Muscle of back (tissue), 11 donors: ENCODE results near the gene RGS19. TPM values are rescaled to one million over a fixed set of nuclear protein-coding genes. Genes with fewer than 3 reads are reported as not detected.

Experiments
- DNase-seq, 3 donors: peaks; one replicate each; pipeline versions ENCODE4 v3.0.0 to v3.0.0-alpha.2; 2013
- polyA plus RNA-seq, 10 donors: library from polyadenylated mRNA; unstranded; fragments of 120-200 nt; gene quantifications; one replicate each; pipeline ENCODE4 v1.2.1, GENCODE V29; 2013; ENCODE audit not compliant: insufficient read length in 10 of 10

RGS19 gene
- polyA plus RNA-seq, 10 donors: 4.4 to 10.2 (median 5.6) TPM

DNA sequence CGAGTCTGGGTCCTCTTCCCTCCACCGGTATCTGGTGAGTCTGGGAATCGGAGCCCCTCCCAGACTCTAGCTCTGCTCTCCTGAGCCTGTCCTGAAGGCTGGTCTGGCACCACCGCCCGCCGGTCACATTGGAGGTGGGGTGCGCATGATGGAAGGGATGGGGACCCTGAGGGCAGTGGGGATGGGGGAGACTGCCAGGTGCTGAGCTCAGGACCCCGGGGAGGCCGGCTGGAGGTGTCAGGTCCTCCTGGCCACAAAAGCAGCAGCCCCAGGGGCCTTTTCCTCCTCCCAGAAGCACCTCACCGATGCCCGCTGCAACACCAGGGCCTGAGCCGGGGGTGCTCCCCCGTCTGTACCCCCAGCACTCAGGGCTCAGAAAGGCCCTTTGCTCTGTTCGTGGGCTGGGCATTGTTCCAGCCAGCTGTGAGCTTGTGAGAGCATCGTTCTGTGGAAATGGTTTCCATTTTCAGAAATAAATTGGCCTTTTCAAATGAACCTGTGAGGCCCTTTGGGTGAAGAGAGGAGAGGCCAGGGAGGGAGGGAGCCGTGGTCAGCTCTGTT is 30.6 kb upstream of the RGS19 start:
- peak in 2 of 3 donors; percentile 23 to 55 for DNase-seq

DNA sequence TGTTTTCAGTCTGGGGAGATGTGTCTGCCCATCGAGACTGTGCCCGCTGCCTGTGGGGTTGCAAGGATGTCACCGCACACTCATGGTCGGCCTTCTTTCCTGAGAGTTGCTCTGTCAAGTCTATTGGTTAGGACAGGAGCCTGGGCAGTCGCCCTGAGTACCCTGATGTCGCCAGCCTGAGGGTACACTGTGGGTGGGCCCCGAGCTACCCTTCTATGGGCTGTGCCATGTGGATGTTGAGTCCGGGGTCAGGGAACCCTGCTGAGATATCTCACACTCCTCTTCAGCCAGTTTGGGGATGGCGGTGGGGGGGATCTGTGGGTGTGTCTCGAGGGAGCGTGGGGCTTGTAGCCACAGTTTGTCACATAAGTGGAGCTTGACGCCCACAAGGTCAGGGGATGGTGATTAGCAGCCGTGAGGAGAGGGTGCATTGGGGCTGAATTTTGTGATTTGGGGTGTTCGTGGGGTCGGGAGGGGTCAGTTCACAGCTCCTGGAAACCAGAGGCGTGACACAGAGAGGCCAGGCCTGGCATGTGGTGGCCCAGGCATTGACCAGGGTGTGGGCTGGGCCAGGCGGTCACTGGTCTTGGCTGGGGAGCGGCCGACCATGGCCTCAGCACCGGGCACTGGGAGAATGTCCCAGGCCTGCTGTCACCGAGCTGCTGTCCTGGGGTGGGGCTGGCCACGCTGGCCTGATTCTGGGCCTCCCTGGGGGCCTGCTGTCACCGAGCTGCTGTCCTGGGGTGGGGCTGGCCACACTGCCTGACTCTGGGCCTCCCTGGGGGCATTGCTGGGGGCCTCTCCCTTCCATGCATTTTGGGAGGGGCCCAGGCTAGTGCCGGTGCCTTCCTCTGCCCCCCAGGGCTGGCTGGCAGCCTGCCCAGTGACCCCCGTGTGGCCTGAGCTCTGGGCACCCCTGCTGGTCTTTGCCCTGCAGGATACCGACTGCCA is 29.7 kb upstream of the RGS19 start:
- no peak for DNase-seq

DNA sequence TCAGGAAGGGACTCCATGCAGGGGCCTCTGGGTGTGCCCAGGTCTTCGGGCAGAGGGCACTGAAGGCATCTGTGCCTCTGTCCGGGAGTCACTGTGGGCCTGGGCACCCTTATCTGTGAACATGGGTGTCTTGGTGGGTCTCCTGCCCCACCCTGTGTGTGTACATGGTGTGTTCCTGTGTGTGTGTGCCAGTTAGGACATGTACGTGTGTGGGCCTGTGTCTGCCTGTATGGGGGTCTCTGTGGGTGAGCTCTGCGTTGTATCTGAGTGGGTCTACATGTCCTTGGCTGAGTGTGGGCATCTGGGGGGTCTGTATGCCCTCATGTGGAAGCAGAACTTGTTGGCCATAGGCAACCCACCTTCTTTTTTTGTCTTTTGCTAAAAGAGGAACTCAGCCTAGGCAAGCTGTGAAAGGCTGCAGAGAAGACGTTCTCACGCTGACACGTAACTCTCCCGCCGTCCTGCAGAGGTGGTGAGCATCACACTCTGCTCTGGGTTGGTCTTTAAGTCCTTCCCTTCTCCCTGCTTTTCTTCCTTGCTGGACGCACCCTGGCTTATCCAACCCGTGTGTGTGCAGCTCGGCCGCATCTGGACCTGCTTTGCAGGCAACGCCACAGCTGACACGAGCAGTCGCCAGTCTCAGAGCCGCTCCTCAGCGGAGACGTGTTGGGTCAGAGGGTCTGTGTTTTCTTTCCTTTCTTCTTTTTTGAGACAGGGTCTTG is 28.6 kb upstream of the RGS19 start:
- DNase-seq: no peak

DNA sequence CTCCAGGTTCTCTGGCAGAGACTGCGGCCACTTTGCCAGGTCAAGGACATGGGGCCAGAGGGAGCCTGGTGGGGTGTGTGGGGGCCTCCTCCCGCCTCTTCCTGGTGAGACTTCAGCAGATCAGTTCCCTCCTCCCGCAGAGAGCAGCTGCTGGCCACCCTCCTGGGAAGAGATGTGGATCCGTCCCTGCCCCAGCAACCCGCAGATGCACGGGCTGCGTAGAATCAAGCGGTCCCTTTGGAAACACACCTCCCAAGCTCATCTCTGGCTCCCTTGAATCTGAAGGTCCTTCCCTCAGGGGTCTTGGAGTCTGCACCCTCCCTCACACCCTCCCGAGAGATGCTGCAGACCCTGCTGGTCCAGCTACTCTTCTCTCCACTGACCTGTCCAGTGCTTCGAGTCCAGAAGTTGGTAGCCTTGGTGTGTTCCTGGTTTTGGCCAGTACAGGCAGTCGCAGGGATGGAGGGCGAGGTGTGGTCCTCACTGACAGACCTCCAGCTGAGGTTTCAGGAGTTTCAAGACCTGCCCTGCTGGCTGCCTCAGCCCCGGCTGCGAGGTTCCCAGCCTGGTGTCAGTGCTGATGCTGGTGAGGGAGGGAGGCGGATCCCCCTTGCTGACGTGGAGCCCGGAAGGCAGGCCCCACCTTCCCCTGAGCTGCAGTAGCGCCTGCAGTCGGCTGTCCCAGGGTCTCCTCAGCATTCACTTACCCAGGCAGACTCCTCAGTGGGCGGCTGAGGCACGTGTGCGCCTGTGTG is 27.8 kb upstream of the RGS19 start, which contains the start of gene NPBWR2:
Gene NPBWR2, minus strand, starts transcription at position 585 of the 755 bp plus-strand sequence. CDS start 734 bp downstream, outside the sequence.
- peak in 1 of 3 donors; percentile 35 for DNase-seq

DNA sequence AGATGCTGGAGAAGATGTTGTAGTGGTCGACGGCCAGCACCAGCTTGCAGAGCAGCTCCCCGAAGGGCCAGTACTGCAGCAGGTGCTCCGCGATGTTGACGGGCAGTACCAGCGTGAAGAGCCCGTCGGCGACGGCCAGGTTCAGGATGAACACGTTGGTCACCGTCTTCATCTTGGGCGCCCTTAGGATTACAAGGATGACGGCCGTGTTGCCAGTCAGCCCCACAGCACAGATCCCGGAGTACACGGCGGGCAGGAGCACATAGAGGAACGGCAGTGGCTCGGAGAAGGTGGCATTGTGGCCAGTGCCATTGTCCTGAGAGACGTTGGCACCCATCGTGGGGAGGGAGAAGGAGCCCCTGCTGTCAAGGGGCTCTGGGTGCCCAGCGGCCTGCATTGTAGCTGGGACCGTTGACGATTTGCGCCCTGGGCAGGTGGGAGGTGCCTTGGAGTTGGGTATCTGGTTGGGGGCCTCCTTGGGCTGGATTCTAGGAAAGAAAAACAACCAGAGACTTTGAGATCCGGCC is 27.2 kb upstream of the RGS19 start:
- DNase-seq: no peak

DNA sequence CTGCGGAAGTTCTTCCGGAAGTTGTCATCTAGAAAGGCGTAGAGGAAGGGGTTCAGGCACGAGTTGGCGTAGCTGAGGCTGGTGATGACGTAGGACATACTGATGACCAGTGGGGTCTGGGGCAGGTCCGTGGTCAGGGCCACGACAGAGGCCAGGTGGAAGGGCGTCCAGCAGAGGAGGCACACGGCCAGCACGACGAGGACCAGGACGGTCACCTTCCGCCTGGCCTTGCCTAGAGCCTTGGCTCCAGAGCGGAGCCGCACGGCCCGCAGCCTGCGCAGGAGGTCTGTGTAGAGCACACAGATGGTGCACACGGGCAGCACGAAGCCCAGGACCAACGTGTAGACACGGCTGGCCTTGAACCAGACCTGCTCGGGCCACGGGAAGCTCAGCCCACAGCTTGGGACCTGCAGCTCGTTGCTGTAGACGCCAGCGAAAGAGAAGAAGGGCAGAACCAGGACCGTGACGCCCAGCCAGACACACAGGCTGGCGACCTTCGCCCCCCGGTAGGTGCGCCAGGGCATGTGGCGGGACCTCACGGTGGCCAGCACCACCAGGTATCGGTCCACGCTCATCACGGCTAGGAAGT is 26.6 kb upstream of the RGS19 start:
- DNase-seq: no peak

DNA sequence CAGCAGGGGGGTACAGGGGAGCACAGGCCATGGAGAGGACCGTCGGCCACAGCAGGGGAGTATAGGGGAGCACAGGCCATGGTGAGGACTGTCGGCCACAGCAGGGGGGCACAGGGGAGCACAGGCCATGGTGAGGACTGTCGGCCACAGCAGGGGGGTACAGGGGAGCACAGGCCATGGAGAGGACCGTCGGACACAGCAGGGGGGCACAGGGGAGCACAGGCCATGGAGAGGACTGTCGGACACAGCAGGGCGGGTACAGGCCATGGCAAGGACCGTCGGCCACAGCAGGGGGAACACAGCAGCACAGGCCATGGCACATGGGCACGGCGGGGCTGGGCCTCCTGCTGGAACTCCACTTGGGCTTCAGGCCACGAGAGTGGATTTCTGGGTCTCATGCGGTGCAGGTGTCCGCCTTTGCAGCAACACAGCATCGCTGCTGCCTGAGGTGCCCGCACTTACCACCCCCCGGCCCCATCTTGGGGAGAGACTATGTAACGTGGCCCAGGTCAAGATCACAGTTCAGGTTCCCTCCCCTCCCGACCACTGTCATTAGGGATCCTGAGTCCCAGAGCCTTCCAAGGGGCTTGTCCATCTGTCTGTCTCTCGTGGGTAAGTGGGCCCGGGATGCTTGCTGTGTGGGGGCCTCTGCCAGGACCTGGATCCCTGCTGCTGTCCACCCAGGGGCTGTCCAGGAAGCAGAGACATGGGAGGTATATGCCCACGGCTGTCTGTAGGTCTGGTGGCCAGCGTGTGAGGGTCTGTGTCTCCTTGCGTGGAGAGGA is 25.5 kb upstream of the RGS19 start:
- DNase-seq: no peak

DNA sequence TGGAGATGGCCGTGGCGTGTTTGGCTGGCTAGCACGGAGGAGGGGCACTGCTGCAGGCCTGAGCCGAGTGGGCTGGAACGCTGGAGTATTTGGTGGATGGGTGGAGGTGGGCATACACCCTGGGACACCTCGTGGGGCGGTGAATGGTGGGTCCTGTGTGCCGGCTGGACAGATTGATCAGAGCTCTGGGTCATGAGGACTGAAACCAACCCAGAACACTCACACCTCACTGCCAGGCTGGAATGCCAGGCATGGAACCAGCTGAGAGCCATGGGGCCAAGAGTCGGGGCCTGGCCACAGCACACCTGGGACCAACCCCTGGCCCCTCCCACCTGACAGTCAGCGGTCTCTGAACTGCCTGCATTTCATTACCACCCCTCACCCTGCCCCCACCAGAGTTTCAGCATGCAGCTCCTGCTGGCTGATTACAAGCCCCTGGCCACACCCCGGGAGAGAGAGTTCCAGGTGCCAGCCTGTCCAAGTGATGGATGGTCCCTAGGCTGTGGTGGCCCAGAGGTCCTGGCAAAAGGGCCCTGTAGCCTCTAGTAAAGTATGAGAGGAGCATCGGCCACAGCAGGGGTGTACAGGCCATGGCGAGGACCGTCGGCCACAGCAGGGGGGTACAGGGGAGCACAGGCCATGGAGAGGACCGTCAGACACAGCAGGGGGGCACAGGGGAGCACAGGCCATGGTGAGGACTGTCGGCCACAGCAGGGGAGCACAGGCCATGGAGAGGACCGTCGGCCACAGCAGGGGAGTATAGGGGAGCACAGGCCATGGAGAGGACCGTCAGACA is 24.8 kb upstream of the RGS19 start:
- DNase-seq: no peak

DNA sequence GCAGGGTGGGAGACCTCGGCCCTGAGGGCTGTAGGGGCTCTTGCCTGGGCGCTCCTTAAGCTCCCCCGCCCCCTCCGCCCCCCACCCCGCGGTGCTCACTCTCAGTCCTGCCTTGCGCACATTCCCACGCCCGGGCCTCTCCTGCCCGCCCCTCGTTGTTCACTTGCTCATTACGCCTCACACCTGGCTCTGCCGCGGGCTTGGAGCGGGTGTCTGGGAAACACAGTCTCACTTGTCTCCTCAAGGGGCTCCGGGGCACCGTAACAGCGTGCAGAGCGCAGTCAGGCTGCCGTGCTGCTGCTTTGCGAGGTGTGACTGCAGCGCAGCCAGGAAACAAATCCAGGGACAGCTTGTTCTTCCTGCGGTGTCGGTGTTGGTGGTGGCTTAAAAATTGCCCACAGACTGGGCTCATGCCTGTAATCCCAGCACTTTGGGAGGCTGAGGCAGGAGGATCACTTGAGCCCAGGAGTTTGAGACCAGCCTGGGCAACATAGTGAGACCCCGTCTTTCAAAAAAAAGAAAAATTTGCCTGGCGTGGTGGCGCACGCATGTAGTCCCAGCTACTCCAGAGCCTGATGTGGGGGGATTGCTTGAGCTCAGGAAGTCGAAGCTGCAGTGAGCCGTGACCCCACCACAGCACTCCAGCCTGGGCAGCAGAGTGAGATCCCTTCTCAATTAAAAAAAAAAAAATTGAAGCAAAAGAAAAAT is 23.5 kb upstream of the RGS19 start:
- no peak for DNase-seq

DNA sequence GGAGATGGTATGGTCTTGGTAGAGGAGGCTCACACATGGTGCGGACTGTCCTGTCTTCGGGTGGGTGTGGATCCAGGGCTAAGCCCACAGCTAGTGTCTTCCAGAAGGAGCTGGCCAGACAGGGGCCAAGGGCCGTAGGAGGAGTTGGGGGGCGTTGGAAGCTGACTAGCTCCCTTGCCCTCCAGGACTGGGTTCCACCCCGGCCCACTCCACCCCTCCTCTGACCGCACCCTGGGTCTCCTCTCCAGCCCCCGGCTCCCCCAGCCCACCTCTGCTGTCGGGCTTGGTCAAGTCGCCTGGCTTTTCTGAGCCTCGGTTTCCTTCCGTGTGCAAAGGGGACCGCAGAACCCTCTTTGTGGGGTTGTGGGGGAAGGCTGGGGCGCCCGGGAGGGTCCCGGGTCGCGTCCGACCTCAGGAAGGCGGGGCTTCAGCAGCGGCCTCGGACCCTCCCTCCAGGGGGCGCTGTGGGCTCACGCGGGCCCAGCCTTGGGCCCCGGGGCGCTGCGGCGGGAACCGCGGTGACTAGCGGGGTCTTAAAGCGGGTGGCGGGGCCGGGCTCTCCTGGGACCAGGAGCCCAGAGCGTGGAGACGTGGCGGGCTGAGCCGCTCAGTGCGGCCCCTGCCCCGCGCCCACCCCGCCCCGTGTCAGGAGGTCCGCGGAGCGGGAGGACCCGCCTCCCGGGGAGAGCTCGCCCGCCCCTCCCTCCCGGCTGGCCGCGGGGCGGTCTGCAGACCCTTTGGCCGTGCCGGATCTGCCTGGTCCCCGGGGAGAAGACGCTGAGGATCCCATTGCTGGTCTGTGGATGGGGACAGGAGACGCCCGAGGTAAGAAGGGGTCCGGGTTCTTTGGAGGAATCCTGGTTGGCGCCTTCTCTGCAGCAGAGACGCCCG is 22.7 kb upstream of the RGS19 start:
- no peak for DNase-seq

DNA sequence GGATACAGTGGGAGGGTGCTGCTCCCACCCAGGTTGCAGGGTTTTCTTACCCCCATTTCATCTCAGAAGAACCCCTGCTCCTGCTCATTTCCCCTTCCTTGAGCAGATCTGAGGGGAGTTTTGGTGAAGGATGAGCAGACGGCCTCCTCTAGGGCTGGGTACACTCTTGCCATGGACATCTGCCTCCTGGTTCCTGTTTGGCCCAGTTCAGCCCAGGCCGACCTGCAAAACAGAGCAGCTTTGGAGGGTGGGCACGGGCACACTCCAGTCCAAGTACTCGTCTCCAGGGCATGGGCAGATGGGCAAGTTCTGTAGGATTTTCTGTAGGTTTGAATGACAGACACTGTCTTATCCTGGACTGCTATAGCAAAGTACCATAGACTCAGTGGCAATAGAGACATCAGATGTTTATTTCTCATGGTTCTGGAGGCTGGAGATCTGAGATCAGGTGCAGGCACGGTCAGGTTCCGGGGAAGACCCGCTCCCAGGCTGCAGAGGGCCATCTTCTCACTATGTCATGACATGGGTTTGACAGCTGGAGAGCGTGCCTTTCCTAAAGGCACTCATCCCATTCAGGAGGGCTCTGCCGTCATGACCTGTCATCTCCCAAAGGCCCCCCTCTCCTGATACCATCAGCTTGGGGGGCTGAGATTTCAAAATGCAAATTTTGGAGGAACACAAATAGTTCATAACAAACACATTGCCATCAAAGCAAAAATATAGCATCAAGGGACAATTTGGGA is 21.8 kb upstream of the RGS19 start:
- DNase-seq: no peak

DNA sequence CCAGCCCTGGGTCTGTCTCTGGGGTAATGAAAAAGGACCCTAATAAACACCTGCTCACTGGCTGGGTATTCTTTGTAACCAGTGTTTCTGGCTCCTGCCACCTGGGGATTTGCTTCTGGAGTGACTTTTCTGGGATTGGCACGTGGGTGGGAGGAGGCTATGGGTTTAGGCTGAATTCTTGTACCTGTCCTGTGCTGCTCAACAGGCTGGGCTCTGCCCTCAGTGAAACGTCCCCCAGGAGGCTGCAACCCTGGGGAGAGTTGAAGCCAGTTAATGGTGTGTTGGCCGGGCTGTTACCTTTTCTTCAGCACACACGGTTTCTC is 21.2 kb upstream of the RGS19 start:
- DNase-seq: no peak

DNA sequence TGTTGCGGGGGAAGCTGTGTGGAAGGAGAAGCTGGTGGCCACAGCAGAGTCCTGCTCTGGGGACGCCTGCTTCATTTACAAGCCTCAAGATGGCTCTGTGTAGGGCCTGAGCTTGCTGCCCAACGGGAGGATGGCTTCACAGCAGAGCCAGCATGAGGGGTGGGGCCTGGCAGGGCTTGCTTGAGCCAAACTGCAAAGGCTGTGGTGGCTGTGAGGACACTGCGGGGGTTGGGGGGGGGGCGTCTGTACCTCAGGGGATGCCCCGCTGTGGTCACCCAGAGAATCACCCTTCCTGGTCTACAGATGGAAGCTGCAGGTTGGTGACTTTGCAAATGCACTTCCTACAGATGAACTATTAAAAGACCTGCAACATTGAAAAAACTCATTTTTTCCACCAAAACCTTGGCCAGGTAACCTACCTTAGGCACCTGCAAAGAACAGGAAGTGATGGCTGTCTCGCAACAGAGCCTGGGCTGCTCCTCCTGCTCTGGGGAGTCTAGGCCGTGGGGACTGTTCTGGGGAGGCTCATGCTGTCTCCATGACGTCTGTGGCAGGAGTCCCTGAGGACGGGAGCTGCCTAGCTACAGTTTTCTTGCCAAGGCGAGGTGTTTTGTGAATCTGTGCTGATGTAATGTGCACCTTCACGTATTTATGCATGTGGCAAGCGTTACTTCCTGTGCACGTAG is 20.7 kb upstream of the RGS19 start:
- no peak for DNase-seq

DNA sequence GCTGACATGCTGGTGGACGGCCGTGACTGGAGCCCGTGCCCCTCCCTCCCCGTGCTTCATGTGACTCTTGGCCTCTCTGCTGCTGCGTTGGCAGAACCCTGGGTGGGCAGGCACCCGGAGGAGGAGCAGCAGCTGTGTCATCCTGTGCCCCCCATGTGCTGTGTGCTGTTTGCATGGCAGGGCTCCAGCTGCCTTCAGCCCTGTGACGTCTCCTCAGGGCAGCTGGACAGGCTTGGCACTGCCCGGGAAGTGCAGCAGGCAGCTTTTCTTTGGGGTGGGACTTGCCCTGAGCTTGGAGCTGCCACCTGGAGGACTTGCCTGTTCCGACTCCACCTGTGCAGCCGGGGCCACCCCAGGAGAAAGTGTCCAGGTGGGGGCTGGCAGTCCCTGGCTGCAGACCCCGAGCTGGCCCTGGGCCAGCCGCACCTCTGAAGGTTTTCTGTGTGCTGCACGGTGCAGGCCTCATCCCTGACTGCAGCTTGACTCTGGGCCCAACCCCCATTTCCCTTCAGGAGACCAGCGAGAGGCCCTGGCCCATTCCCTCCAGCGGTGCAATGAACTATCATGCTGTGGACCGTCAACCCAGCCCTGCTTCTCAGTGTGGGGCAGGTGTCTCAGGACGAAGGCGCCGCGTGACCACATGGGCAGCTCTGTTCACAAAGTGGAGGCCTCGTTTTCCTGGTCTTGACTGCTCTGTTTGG is 19.9 kb upstream of the RGS19 start:
- peak; percentile 59 to 78 (median 65) for DNase-seq

DNA sequence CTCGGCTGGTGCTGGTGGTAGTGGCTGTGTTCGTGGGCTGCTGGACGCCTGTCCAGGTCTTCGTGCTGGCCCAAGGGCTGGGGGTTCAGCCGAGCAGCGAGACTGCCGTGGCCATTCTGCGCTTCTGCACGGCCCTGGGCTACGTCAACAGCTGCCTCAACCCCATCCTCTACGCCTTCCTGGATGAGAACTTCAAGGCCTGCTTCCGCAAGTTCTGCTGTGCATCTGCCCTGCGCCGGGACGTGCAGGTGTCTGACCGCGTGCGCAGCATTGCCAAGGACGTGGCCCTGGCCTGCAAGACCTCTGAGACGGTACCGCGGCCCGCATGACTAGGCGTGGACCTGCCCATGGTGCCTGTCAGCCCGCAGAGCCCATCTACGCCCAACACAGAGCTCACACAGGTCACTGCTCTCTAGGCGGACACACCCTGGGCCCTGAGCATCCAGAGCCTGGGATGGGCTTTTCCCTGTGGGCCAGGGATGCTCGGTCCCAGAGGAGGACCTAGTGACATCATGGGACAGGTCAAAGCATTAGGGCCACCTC is 19.2 kb upstream of the RGS19 start:
- no peak for DNase-seq
